ENCODE data around the gene MLH3.

Gene MLH3

DNA sequence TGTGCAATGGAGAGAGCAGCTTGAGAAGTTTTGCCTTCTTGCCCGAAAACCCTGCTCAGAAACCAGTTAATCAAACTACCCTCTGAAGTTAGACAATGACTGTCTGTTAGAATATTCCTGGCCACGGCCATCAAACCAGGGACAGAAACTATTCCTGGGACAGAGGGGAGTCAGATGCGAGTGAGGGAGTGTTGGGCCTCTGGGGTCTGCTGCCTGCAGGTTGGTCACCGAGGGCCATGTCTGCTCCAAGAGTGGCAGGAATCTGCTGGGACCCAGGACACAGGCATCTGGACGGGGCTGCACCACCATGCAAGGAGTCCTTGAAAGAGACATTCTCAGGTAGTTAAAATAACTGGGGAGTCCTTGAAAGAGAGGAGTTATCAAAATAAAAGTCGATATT lies 65.5 kb downstream of the MLH3 start:
- DNase-seq (ENCODE audit: low spot score) (no peak), FAIRE-seq (no peak)

DNA sequence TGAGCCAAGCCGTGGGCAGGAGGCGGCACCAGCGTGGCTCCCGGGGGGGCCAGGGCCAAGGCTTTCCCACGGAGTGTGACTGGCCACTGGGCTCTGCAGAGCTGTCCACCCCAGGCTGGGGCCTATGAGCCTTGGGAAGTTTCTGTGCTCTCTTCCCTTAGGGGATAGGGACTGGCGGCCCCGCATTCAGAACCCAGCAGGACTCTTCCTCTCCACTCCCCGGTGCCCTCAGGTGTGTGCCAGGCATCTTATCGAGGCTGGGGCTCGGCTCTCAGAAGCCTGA lies 66.3 kb downstream of the MLH3 start:
- no peak for FAIRE-seq

DNA sequence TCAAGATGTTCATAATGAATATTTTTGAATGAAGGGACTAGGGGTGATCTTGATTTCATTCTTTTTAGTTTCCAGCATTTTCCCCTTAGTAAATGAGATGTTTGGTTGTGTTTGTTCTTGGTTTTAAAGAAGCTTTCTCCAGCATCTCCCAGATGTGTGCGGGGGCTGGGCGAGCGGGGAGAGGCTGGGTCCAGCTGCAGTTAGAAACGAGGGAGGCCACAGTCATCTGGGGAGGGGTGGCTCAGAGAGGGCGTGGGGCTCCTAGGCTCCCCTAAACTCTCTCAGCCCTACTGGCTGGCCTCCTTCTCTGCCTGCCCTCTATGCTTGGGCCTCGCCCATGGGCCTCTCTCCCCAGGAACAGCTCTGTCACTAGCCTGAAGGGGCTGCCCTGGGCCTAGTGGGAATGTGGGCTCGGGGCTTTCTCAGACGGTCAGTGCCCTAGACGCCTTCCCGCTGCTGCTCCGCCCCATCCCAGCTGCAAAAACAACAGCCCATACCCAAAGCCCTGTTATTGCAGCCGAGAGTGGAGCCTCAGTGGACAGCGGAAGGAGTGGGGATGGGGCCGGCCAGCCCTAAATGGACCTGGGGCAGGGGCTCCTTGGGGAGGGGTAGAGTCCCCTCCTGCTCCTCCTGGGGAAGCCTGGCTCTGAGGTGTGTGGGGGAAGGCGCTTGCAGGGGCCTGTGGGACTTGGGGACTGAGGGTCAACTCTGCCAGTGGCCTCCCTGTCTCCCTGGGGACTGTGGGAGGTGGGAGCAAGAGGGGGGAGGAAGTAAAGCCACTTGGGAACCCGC lies 66.8 kb downstream of the MLH3 start:
- DNase-seq (ENCODE audit: low spot score) (no peak), FAIRE-seq (no peak)

More for the DNA sequence above, 66.3 kb downstream of the MLH3 start:
- no peak for DNase-seq (ENCODE audit: low spot score)

DNA sequence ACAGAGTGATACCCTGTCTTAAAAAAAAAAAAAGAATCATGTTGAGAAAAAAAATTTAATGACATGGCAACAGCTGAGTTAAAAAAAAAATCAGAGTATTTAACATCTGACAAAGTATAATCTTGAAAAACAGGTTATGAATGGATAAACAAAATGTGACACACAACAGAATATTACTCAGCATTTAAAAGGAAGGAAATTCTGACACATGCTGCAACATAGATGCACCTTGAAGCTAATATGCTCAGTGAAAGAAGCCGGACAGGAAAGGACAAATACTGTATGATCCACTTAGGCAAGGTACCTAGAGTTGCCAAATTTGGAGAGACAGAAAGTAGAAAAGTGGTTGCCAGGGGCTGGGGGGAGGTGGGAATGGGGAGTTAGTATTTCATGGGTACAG lies 67.9 kb downstream of the MLH3 start:
- DNase-seq (ENCODE audit: low spot score) (no peak), FAIRE-seq (no peak)

DNA sequence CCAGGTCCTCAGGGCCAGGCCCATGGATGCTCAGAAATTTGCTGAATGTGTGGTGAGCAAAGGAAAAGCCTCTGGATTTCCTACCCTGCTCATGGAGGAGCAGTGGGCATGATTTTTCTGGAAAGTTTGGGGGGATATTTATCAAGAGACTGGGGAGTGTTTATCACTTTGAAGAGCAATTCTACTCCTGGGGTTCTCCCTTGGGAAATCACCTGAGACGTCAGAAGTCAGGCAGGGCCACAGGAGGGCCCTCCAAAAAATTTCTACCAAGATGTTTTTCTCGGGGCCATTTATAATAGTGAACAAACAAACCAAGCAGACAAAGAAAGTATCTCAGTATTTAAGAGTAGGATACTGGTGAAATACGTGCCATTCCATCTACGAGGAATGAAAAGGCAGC lies 68.6 kb downstream of the MLH3 start:
- DNase-seq (ENCODE audit: low spot score) (no peak), FAIRE-seq (no peak)

DNA sequence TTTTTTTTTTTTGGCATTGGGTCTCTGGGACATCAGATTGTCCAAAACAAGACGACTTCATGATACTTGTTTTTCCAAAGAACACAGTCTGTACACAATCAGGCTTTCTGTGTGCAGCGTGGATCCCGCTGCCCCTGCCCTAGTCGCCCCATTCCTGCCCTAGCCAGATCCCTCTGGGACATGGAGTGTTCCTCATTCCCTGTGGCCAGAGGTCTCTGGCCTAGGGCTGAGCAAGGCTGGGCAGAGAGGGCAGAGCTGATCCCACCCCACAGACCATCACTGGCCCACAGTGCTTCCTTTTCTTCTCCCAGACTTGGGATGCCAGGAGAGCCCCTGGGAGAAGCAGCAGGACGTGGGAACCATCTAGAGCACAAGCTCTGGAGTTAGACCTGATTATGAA lies 69.4 kb downstream of the MLH3 start:
- DNase-seq (ENCODE audit: low spot score) = no peak
- no peak for FAIRE-seq

DNA sequence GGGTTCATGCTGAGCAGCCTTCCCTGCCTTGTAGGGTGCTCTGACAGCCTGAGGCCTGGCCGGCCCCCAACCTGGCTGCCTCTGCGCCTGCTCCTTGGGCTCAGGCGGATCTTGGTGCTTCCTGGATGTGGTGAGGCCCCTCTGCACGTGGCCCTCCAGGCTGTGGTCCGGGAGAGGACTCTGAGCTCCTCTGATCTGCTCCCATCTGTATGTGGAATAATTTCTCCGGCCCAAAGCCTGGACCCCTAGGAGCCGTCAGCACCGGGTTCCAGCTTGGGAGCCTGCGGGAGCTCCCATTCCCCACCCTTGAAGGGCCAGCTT lies 69.8 kb downstream of the MLH3 start:
- DNase-seq (ENCODE audit: low spot score) (no peak), FAIRE-seq (no peak)

DNA sequence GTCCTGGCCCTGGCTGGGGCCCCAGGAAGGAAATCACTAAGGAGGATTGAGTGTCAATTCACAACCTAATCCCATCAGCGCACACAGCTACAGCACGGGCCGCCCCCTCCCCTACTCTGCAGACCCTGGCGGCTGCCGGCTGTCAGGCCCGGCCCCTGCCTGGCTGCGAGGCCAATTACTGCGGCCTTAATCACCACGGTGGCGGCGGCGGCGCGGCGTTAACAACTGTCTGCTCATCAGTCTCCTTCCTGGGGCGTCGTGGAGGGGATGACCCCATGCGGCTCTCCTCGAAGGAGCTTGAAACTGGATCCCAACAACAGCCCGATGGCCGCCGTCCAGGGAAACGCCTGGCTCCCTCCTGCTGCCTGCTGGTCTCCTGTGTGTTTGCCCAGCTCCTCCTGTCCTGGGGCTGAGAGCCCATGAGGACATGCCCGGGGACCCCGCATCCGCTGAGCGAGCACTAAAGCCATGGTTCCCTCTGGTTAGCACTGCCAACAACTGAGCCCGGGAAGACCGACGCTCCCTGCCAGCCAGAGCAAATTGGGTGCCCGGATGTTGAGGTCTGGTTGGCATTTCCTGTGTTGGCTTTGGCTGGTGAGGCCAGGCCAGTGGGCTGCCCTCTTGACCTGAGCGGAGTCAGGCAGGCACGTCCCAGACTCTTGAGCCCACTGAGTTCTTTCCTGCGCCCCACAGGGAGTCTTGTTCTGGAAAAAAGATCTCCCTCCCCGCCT lies 70.4 kb downstream of the MLH3 start:
- DNase-seq (ENCODE audit: low spot score) (no peak), FAIRE-seq (no peak)

DNA sequence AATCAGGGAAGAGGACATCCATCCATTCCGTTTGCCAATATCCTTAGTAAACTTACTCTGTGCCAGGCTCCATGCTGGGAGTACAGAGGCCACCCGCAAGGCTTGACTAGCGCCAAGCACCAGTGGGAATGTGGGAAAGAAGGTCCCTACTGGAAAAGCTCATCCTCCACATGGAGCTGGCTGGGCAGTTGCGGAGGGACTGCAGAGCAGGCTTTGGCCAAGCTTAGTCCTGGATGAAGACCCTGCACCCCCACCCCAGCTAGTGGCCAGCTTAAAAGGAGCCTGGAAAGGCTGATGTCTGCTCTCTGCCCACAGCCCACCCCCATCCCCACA lies 70.9 kb downstream of the MLH3 start:
- FAIRE-seq = no peak
- no peak for DNase-seq (ENCODE audit: low spot score)

DNA sequence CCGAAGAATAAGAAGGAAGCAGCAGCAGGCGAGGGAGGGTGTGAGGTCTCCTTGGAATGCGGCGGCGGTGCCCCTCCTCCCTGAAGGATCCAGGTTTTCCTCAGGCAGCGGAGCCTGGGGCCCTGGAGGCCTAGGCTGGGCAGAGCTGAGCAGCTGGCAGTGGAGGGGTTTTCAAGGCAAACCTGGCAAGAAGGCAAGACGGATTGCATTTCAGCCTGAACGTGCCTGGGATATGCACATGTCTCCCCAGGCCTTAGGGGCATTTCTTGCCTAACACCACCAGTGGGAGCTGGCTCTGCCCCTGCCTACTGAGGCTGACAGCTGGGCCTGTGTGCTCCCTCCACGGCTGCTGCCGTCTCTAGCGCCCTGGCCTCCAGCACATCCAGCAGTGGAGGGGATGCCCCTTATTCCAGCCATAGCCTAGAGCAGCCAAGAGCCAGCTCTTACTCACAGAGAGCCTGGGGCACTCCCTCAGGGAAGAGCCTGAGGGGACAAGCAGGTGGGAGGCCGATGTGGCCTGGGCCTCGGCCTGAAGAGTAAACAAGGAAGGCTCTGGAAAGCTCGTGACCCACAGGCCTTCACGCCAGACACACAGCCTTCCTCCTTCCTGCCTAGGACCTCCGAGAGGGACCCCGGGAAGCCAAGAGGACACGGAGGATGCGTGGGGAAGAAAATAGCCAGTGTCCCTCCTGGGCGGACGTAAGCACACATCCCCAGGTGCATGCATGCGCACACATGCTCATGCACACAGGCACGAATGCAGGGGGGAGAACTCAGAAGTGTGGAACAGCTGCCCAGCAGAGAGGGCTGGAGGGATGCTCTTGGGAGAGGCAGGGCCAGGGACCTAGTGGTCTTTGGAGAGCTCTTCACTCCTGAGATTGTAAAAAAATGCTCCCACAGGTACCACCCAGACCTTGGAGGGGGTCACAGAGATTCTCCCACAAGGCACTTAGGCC lies 71.5 kb downstream of the MLH3 start:
- FAIRE-seq (peak; percentile 30), DNase-seq (ENCODE audit: low spot score) (no peak)

DNA sequence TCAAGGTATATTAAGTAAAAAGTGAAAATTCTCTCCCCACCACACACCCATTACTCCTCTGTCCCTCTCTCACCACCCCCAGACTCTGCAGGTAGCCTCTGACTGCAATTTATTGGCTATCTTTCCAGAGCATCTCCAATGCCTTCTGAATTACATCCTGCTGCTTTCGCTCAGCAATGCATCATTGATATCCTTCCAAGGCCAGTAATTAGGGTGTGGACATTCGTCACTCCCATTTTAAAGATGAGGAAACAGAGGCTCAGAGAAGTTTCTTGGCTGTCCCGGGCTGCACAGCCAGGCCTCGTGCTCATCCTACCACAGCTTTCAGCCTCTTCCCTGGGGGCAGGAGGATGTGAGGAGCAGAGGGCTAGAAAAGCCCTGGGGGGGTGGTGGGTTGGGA lies 72.2 kb downstream of the MLH3 start:
- FAIRE-seq (no peak), DNase-seq (ENCODE audit: low spot score) (no peak)

DNA sequence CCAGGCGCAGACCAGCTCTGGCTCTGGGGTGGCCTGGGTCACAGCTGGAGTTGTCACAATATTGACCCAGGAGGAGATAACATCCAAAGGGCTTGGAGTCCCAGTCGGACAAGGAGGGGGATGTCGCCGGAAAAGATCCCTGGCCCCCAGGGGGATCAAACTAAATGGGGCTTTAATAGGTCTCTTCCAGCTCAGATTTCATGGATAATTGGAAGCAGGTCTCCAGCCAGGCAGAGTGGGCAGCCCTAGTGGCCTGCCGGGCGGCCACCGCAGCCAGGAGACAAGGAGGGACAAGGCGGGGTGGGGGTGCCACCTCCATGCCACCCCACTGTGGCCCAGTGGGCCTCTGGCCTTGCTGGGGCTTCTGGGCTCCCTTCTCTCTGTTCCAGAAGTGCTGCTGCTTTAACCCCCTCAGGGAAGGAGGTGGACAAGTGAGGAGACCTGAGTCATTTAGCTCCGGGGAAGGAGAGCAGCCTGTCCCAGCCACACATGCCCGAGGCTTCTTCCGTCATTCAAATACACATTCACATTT lies 72.8 kb downstream of the MLH3 start:
- FAIRE-seq (no peak), DNase-seq (ENCODE audit: low spot score) (no peak)

DNA sequence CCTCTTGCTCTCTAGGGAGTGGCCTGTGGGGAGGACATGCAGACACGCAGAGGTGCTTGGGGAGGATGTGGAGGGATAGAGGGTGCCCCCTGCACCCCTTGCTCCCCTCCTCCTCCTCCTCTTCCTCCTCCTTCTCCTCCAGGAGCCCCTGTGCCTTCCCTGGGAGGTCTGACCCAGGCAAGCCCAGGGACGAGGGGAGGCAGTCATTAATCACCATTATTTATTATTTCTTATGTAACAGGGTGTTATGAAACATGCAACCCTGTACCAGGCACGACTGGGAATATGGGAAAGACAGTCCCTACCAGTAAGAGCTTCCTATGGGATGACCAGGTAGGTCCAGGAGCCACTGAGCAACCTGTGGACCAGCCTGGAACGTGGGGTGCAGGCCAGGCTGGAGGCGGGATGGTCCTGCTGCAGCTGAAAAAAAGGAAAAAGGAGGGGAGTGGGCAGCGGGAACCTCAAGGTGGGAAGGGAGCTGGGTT lies 73.3 kb downstream of the MLH3 start:
- FAIRE-seq (no peak), DNase-seq (ENCODE audit: low spot score) (no peak)

DNA sequence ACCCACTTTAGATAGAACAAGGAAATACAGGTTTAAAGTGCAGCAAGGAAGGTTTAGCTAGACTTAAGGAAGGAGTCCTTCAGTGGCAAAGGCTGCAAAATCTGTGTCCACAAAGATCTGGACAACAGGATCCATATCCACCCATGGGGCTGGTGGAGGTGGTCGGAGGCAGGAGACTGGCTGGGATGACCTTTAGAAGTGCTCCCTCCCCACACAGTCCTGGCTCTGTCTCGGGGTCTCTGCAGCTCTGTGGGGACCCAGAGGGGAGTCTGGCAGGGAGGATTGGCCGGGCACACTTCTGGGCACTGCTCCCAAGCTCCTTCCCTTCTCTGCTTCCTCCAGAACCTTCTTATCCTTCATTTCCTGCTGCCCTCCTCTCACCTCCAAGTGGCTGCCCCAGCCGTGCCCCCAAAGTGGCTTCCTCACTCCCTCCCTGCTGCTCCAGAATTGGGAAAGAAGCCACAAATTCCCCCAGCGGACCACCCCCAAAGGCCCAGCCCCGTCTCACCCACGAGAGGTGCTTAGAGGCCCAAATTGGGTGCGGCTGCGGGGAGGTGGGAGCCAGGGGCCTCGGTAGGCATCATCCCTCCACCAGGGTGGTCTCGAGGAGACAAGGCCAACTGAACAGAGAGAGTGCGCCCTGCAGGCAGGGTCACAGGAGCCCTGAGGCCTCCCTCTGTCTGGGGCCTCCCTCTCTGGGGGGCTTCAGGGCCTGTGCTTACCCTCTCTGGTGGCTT lies 73.9 kb downstream of the MLH3 start:
- FAIRE-seq = no peak
- no peak for DNase-seq (ENCODE audit: low spot score)

DNA sequence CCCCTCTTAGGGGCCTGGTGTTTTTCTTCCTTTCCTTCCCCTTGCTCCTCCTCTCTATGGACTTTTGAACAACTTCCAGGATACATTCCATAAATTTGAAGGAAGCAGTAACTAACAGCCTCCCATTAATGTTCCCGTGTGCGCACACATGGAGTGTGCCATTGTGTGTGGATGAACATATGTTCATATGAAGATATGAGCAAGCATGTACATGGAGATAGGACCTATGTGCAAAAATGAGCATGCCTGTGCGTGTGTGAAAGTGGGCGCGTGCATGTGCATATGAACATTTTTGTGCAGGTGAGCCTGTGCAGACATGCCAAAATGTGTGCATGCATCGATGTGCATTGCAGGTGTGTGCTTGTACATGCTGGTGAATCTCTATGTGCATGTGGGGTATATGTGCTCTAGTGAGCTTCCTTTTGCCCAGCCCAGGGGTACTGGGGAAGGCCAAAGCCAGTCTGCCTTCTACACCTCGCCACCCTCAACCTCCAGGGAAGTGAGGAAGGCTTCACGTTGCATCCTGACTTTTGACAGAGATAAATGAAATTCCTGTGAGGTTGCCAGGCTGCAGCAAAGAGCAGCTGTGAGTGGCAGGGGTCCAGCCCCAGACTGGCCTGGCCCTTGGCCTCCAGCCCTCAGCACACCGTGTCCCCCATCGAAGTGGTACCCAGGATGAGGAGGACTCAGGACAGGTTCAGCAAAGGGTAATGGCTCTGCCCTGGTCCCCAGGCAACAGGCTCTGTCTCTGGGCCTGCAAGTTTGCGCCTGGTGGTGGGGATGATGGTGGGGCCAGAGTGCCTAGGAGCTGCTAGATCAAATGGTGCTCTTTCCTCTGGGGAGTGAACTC lies 74.8 kb downstream of the MLH3 start:
- DNase-seq (ENCODE audit: low spot score) = no peak
- peak; percentile 40 for FAIRE-seq

DNA sequence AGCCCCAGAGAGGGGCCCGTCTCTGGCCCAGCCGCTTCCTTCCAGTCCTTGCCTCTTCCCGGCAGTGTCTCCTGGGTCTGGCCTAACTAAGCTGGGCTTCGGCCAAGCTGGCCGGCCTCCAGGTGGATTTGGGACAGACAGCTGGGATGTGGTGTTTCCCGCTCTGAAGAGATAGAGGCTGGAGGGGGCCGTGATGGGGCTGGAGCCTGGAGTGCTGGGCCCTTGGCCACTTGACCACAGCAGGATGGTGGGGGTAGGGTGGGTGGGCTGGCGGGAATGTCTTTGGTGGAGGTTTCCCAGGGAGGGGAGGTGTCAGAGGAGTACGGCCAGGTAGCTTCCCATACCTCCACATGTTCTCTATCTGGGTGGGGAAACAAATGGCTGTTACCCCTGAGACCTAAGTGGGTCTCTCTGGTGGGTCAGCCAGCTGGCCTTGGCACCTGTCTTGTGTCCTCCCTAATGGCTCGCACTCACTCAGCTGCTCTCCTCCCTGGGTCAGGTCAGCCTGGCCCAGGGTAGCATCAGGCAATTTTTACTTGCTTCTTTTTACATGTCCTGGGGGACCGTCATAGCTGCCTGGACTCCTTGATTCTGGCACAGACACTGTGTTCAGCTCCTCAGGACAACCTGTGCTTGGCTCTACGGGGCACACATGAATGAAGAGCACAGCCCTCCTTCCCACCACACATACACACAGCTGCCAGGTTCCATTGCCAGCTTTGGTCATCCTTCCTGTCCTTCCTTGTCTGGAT lies 76.0 kb downstream of the MLH3 start:
- no peak for DNase-seq (ENCODE audit: low spot score)
- FAIRE-seq = no peak

DNA sequence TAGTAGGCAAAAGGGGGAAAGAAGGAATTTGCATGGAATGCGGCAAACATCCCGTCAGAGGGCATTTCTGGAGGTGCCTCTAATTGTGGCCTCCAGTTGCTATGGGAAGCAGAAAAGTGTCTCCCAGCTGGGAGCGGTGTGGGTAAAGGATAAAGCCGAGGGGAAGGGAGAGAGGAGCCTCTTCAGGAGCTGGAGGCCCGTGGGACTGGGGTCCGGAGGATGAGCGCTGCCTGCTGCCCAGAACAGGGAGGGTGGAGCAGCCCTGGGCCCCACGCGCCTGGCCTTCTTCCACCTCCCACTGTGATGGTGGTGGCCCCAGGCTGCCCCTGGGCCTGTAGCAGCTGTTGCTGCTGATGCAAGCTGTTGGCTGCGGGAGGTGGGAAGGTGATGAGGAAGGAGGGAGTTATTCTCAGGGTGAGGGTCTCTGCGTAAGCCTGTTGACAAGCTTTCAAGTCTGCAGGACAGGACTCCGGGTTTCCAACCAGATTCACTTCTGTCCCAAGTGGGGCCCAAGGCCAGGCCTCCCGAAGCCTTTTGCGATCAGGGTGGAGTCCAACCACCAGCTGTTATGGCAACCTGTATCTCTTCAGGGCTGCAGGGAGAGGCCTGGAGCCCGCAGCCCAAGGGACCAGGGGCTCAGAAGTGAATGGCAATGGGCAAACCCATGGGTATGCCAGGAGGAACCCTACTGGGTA lies 76.8 kb downstream of the MLH3 start:
- FAIRE-seq (peak; percentile 71), DNase-seq (ENCODE audit: low spot score) (no peak)

DNA sequence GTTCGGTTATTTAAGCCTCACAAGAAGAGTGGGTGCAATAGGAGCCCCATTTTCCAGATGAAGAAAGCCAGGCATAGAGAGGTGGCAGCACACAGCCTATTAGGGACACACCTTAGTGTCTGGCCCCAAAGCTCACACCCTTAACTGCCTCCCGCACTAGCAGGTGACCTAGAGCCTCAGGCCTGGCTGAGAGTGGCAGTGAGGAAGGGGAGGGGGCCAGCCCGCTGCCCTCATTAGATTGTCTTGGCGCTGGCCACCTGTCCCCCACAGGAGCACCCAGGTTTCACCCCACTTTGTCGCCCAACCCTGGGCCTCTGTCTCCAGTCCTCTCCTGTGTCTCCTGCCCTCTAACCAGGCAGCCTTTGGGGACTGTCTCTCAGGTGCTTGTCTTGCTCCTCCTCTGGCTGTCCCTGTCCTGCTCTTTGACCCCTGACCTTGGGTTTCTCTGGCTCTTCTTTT lies 77.3 kb downstream of the MLH3 start:
- no peak for FAIRE-seq
- no peak for DNase-seq (ENCODE audit: low spot score)
